Mononuclear cell (primary cell): ENCODE results near the gene SDSL. TPM values are rescaled to one million over a fixed set of nuclear protein-coding genes. Genes with fewer than 3 reads are reported as not detected.

ENCODE experiments used
- H3K27me3 ChIP-seq: 2 replicates; pipeline ENCODE4 v1.6.0; 2011; ENCODE audit warnings: low read length, control low read depth; ENCODE audit not compliant: insufficient read depth
- H3K4me1 ChIP-seq: 2 replicates; pipeline ENCODE4 v1.5.1; 2011; ENCODE audit warnings: mild to moderate bottlenecking, low read length, control low read depth; ENCODE audit not compliant: insufficient read depth
- H3K4me3 ChIP-seq: 2 replicates; pipeline ENCODE4 v1.5.1; 2011; ENCODE audit warnings: mild to moderate bottlenecking, low read length, moderate library complexity
- H3K9me3 ChIP-seq: 2 replicates; pipeline ENCODE4 v1.5.1; 2011; ENCODE audit warnings: low read depth, mild to moderate bottlenecking, control low read depth, low read length
- total RNA-seq: library from RNA; depleted of rRNA; stranded (reverse); fragments of >200 nt; gene quantifications from one replicate; pipeline ENCODE4 v1.2.3, GENCODE V29; 2012

Gene SDSL
- total RNA-seq, 1 donor: 2.6 TPM

GRCh38 chr12:113424456-113424855, 2.3 kb downstream of the SDSL start:
- Histone ChIP-seq H3K27me3 (no peaks in the 10 kb centered on the region), H3K4me3 (no peak overlapping the region), H3K4me1 (peaks cover 18% of the 10 kb centered on the region), H3K9me3 (no peaks in the 10 kb centered on the region)

GRCh38 chr12:113424915-113425823, 3.0 kb downstream of the SDSL start:
- no peaks in the 10 kb centered on the region for H3K27me3 ChIP-seq
- peaks cover 18% of the 10 kb centered on the region for H3K4me1 ChIP-seq
- no peaks in the 10 kb centered on the region for H3K9me3 ChIP-seq
- H3K4me3 ChIP-seq: no peak overlapping the region

- H3K9me3 ChIP-seq: no peaks in the 10 kb centered on the region
- no peaks in the 10 kb centered on the region for H3K27me3 ChIP-seq
- H3K4me3 ChIP-seq: no peak overlapping the region
- H3K4me1 ChIP-seq: peaks cover 18% of the 10 kb centered on the region
These were observed 3.8 kb downstream of the SDSL start for GRCh38 chr12:113425960-113426453.

GRCh38 chr12:113427882-113428281, 5.7 kb downstream of the SDSL start:
- peaks cover 3% of the 10 kb centered on the region for H3K4me1 ChIP-seq
- no peaks in the 10 kb centered on the region for H3K9me3 ChIP-seq
- H3K4me3 ChIP-seq: no peak overlapping the region
- H3K27me3 ChIP-seq: no peaks in the 10 kb centered on the region

GRCh38 chr12:113428482-113428881, 6.3 kb downstream of the SDSL start:
- Histone ChIP-seq H3K4me1 (no peaks in the 10 kb centered on the region), H3K9me3 (no peaks in the 10 kb centered on the region), H3K4me3 (no peak overlapping the region), H3K27me3 (no peaks in the 10 kb centered on the region)

- Histone ChIP-seq H3K4me1 (no peaks in the 10 kb centered on the region), H3K27me3 (no peaks in the 10 kb centered on the region), H3K9me3 (no peaks in the 10 kb centered on the region), H3K4me3 (no peak overlapping the region)
These were observed 10.8 kb downstream of the SDSL start for GRCh38 chr12:113432986-113433385.

- Histone ChIP-seq H3K27me3 (no peaks in the 10 kb centered on the region), H3K4me3 (no peak overlapping the region), H3K4me1 (no peaks in the 10 kb centered on the region), H3K9me3 (no peaks in the 10 kb centered on the region)
These were observed 13.2 kb downstream of the SDSL start for GRCh38 chr12:113435367-113435766.

- no peaks in the 10 kb centered on the region for H3K4me1 ChIP-seq
- H3K27me3 ChIP-seq: no peaks in the 10 kb centered on the region
- H3K9me3 ChIP-seq: no peaks in the 10 kb centered on the region
- H3K4me3 ChIP-seq: no peak overlapping the region
These were observed 14.4 kb downstream of the SDSL start for GRCh38 chr12:113436586-113436985.

GRCh38 chr12:113436993-113437728, 15.0 kb downstream of the SDSL start:
- H3K27me3 ChIP-seq: no peaks in the 10 kb centered on the region
- no peaks in the 10 kb centered on the region for H3K4me1 ChIP-seq
- H3K4me3 ChIP-seq: no peak overlapping the region
- H3K9me3 ChIP-seq: no peaks in the 10 kb centered on the region

- no peaks in the 10 kb centered on the region for H3K4me1 ChIP-seq
- no peaks in the 10 kb centered on the region for H3K27me3 ChIP-seq
- no peak overlapping the region for H3K4me3 ChIP-seq
- no peaks in the 10 kb centered on the region for H3K9me3 ChIP-seq
These were observed 15.5 kb downstream of the SDSL start for GRCh38 chr12:113437729-113438100.

- Histone ChIP-seq H3K4me1 (no peaks in the 10 kb centered on the region), H3K27me3 (peaks cover 3% of the 10 kb centered on the region), H3K9me3 (no peaks in the 10 kb centered on the region), H3K4me3 (no peak overlapping the region)
These were observed 16.5 kb downstream of the SDSL start for GRCh38 chr12:113438523-113439300.

- Histone ChIP-seq H3K27me3 (peaks cover 3% of the 10 kb centered on the region), H3K4me1 (no peaks in the 10 kb centered on the region), H3K9me3 (no peaks in the 10 kb centered on the region), H3K4me3 (no peak overlapping the region)
These were observed 17.1 kb downstream of the SDSL start for GRCh38 chr12:113439301-113439597.

- no peak overlapping the region for H3K4me3 ChIP-seq
- H3K9me3 ChIP-seq: no peaks in the 10 kb centered on the region
- H3K27me3 ChIP-seq: peaks cover 3% of the 10 kb centered on the region
- H3K4me1 ChIP-seq: no peaks in the 10 kb centered on the region
These were observed 17.4 kb downstream of the SDSL start for GRCh38 chr12:113439606-113440030.

- Histone ChIP-seq H3K27me3 (peaks cover 3% of the 10 kb centered on the region), H3K4me1 (no peaks in the 10 kb centered on the region), H3K9me3 (no peaks in the 10 kb centered on the region), H3K4me3 (no peak overlapping the region)
These were observed 18.2 kb downstream of the SDSL start for GRCh38 chr12:113440336-113440735.
